Fibroblast of mammary gland (primary cell): ENCODE measurements around the gene ANGPTL4.
"Not testable (repeated sequence)": the region's sequence is repeated elsewhere in the genome, so short reads cannot be mapped to it uniquely, and the experiment has no call there.

ENCODE experiments used
- DNase-seq: peaks from one replicate; pipeline ENCODE4 v3.0.0-alpha.2; 2010; ENCODE audit warnings: low read depth
- H3K4me3 ChIP-seq: 2 replicates; pipeline ENCODE4 v1.5.1; 2011; ENCODE audit warnings: low read depth, mild to moderate bottlenecking, low read length, moderate library complexity; ENCODE audit not compliant: control insufficient read depth
- CTCF ChIP-seq: conservative IDR thresholded peaks from 2 replicates; pipeline ENCODE4 v1.5.1; 2011; ENCODE audit warnings: low read depth, low read length, inconsistent platforms; ENCODE audit not compliant: control insufficient read depth, insufficient read depth

The ANGPTL4 gene

GRCh38 chr19:8367327-8368001 is 3.5 kb downstream of the ANGPTL4 start:
- peak; percentile 96 for DNase-seq
- H3K4me3 ChIP-seq = peak overlapping the region; percentile 23

GRCh38 chr19:8370176-8371010 is 6.4 kb downstream of the ANGPTL4 start:
- TF ChIP-seq CTCF = no peak
- no peak for DNase-seq
- no peak overlapping the region for H3K4me3 ChIP-seq

More at GRCh38 chr19:8367327-8368001, 3.5 kb downstream of the ANGPTL4 start:
- TF ChIP-seq CTCF = no peak

- no peak for DNase-seq
- H3K4me3 ChIP-seq = no peak overlapping the region
- no peak for TF ChIP-seq CTCF
These were observed 7.3 kb downstream of the ANGPTL4 start for GRCh38 chr19:8371011-8371804.

GRCh38 chr19:8373867-8374813 is 10.2 kb downstream of the ANGPTL4 start:
- no peak for TF ChIP-seq CTCF
- no peak overlapping the region for H3K4me3 ChIP-seq
- no peak for DNase-seq

- not testable (repeated sequence) for H3K4me3 ChIP-seq, DNase-seq
These were observed 11.8 kb downstream of the ANGPTL4 start for GRCh38 chr19:8375766-8376165.

- not testable (repeated sequence) for H3K4me3 ChIP-seq, DNase-seq
These were observed 12.5 kb downstream of the ANGPTL4 start for GRCh38 chr19:8376373-8376974.

- no peak overlapping the region for H3K4me3 ChIP-seq
- no peak for DNase-seq
- TF ChIP-seq CTCF = no peak
These were observed 13.6 kb downstream of the ANGPTL4 start for GRCh38 chr19:8377598-8377997.

GRCh38 chr19:8379156-8379891 is 15.4 kb downstream of the ANGPTL4 start:
- not testable (repeated sequence) for DNase-seq, H3K4me3 ChIP-seq

- DNase-seq, H3K4me3 ChIP-seq: not testable (repeated sequence)
These were observed 20.6 kb downstream of the ANGPTL4 start for GRCh38 chr19:8384569-8384968.

- H3K4me3 ChIP-seq, DNase-seq: not testable (repeated sequence)
These were observed 21.1 kb downstream of the ANGPTL4 start for GRCh38 chr19:8385103-8385502.
